Measurements from ENCODE around the gene COX17. TPM values are rescaled to one million over a fixed set of nuclear protein-coding genes. Genes with fewer than 3 reads are reported as not detected.

The COX17 gene
- total and polyA plus RNA-seq, 2 of the 13 experiments (the other 11 are each of a cell fraction or from before 2014, with no cell fraction given), result 41.4 to 51.0 TPM

DNA sequence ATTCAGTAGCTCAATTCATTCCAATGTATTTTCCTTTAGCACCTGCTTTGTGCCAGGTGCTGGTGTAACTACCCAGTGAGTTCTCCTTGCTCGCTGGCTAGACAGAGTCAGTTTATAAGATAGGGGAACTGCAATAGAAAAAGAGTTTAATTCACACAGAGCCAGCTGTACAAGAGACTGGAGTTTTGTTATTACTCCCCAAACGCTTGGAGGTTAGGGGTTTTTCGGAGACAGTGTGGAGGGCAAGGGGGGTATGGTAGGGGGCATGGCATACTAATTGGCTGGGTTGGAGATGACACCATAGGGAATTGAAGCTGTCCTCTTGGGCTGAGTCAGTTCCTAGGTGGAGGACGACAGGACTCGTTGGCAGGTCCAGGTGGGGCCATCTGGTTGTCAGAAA lies 20.2 kb upstream of the COX17 start:
- H3K27me3 ChIP-seq (ENCODE audit: control insufficient read depth in 1 of 2, insufficient read depth in 2 of 2, low read length in 2 of 2), result no peaks in the 10 kb centered on the region; a peak in 1 of 5 replicates
- DNase-seq (ENCODE audit: low spot score), result no peak
- in situ Hi-C loops (cut with HindIII; ENCODE audit: extremely low pct_ligation_motif_present, low pct_unique_long_range_greater_than_20kb) (loop anchor here (25.0 kb wide), 3 partner anchors 285 to 810 kb away; partner anchors contain the start of gene TEX55), intact Hi-C loops (cut with micrococcal nuclease; ENCODE audit: unreplicated experiment) (no loop called here)
- H3K9ac ChIP-seq (ENCODE audit: insufficient read depth, low read depth, low read length), result no peak overlapping the region
- H2AFZ ChIP-seq (ENCODE audit: low read length), result no peak overlapping the region
- no peak overlapping the region for H3K4me3 ChIP-seq (replicated peaks in 1 of 3; ENCODE audit: insufficient read depth in 1 of 3, low read depth in 2 of 3, low read length in 3 of 3)
- ChIA-PET CTCF (ENCODE audit: low intra/inter-chr PET ratio, low total read pairs) (no interaction called here), POLR2A (no interaction called here)
- ATAC-seq, result no peak
- no peaks in the 10 kb centered on the region for H3K79me2 ChIP-seq (ENCODE audit: insufficient read depth, low read length)
- no TSS peak for BruUV-seq (replicated peaks)
- WGBS (ENCODE audit: low lambda C conversion rate), result 45% methylated on average over 5 of the region's 5 CpGs
- H3K4me2 ChIP-seq (ENCODE audit: low read depth, low read length), result no peak overlapping the region
- no peaks in the 10 kb centered on the region for H3K36me3 ChIP-seq (replicated peaks in 1 of 2; ENCODE audit: control insufficient read depth in 1 of 2, insufficient read depth in 2 of 2, low read length in 2 of 2)
- no peaks in the 10 kb centered on the region for H3K9me3 ChIP-seq (ENCODE audit: low read length)
- no peaks in the 10 kb centered on the region for H4K20me1 ChIP-seq (ENCODE audit: insufficient read depth, low read length)
- FAIRE-seq, result no peak
- H3K4me1 ChIP-seq (ENCODE audit: insufficient read depth, low read length), result no peaks in the 10 kb centered on the region; the same call in 1 of the 2 replicates
- H3K27ac ChIP-seq (ENCODE audit: extremely low read length, insufficient read depth, low read length), result no peak overlapping the region
- TF ChIP-seq, protein P1, sequence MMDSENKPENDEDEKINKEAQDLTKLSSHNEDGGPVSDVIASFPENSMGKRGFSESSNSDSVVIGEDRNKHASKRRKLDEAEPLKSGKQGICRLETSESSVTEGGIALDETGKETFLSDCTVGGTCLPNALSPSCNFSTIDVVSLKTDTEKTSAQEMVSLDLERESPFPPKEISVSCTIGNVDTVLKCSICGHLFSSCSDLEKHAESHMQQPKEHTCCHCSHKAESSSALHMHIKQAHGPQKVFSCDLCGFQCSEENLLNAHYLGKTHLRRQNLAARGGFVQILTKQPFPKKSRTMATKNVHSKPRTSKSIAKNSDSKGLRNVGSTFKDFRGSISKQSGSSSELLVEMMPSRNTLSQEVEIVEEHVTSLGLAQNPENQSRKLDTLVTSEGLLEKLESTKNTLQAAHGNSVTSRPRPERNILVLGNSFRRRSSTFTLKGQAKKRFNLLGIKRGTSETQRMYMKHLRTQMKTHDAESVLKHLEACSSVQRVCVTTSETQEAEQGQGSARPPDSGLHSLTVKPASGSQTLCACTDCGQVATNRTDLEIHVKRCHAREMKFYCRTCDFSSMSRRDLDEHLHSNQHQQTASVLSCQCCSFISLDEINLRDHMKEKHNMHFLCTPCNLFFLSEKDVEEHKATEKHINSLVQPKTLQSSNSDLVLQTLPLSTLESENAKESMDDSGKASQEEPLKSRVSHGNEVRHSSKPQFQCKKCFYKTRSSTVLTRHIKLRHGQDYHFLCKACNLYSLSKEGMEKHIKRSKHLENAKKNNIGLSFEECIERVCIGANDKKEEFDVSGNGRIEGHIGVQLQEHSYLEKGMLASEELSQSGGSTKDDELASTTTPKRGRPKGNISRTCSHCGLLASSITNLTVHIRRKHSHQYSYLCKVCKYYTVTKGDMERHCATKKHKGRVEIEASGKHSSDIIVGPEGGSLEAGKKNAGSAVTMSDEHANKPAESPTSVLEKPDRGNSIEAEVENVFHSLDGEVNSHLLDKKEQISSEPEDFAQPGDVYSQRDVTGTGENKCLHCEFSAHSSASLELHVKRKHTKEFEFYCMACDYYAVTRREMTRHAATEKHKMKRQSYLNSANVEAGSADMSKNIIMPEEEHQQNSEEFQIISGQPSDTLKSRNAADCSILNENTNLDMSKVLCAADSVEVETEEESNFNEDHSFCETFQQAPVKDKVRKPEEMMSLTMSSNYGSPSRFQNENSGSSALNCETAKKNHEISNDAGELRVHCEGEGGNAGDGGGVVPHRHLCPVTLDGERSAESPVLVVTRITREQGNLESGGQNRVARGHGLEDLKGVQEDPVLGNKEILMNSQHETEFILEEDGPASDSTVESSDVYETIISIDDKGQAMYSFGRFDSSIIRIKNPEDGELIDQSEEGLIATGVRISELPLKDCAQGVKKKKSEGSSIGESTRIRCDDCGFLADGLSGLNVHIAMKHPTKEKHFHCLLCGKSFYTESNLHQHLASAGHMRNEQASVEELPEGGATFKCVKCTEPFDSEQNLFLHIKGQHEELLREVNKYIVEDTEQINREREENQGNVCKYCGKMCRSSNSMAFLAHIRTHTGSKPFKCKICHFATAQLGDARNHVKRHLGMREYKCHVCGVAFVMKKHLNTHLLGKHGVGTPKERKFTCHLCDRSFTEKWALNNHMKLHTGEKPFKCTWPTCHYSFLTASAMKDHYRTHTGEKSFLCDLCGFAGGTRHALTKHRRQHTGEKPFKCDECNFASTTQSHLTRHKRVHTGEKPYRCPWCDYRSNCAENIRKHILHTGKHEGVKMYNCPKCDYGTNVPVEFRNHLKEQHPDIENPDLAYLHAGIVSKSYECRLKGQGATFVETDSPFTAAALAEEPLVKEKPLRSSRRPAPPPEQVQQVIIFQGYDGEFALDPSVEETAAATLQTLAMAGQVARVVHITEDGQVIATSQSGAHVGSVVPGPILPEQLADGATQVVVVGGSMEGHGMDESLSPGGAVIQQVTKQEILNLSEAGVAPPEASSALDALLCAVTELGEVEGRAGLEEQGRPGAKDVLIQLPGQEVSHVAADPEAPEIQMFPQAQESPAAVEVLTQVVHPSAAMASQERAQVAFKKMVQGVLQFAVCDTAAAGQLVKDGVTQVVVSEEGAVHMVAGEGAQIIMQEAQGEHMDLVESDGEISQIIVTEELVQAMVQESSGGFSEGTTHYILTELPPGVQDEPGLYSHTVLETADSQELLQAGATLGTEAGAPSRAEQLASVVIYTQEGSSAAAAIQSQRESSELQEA (CRISPR knock-in tag; IDR thresholded peaks at IDR 0.05; ENCODE audit: not compliant biosample characterization), result no peak
- no peak for TF ChIP-seq ARNT2 (CRISPR knock-in tag; IDR thresholded peaks at IDR 0.05; ENCODE audit: low read depth)
- TF ChIP-seq NFYB (CRISPR knock-in tag; IDR thresholded peaks at IDR 0.05), result no peak
- TF ChIP-seq ZBTB46 (CRISPR knock-in tag; IDR thresholded peaks at IDR 0.05; ENCODE audit: borderline replicate concordance), result no peak
- no peak for TF ChIP-seq CREM (IDR thresholded peaks at IDR 0.05)
- TF ChIP-seq CREM (CRISPR knock-in tag; IDR thresholded peaks at IDR 0.05), result no peak
- TF ChIP-seq, protein P2, sequence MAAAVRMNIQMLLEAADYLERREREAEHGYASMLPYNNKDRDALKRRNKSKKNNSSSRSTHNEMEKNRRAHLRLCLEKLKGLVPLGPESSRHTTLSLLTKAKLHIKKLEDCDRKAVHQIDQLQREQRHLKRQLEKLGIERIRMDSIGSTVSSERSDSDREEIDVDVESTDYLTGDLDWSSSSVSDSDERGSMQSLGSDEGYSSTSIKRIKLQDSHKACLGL (CRISPR knock-in tag; IDR thresholded peaks at IDR 0.05), result no peak
- no peak for TF ChIP-seq RCOR2 (CRISPR knock-in tag; IDR thresholded peaks at IDR 0.05)
- TF ChIP-seq NR2F6 (IDR thresholded peaks at IDR 0.05), result no peak
- no peak for TF ChIP-seq NR2F6 (CRISPR knock-in tag; IDR thresholded peaks at IDR 0.05)
- TF ChIP-seq THYN1 (CRISPR knock-in tag; IDR thresholded peaks at IDR 0.05; ENCODE audit: borderline replicate concordance, low read depth), result no peak
- TF ChIP-seq FOXP4 (CRISPR knock-in tag; IDR thresholded peaks at IDR 0.05), result no peak
